Stomach (tissue), 4 donors: ENCODE measurements around the gene DCHS2.

ENCODE experiments used
- CTCF ChIP-seq, 7 experiments: fragments of 450-650 bp in 4 of 7; fragments of 200-600 bp in 3 of 7; sonication (generic) in 3 of 7; IDR thresholded peaks; one replicate each; pipeline ENCODE4 v1.5.1; 2016 to 2019; ENCODE audit warnings: antibody characterized with exemption in 7 of 7, control low read depth in 2 of 7, mild to moderate bottlenecking in 1 of 7
- EP300 ChIP-seq: sonication (generic); formaldehyde crosslinking; IDR thresholded peaks from one replicate; pipeline ENCODE4 v1.6.1; 2017; ENCODE audit warnings: antibody characterized with exemption
- POLR2A ChIP-seq, 4 donors: fragments of 450-650 bp; IDR thresholded peaks; one replicate each; pipeline ENCODE4 v1.6.1; 2016; ENCODE audit warnings: antibody characterized with exemption in 4 of 4, control low read depth in 2 of 4, mild to moderate bottlenecking in 1 of 4, moderate library complexity in 1 of 4
- POLR2AphosphoS5 ChIP-seq, 3 donors: sonication (generic); formaldehyde crosslinking; IDR thresholded peaks; one replicate each; pipeline ENCODE4 v1.6.1; 2016; ENCODE audit warnings: antibody characterized with exemption in 3 of 3

- no peak for TF ChIP-seq CTCF (IDR thresholded peaks at IDR 0.05)
- no peak for TF ChIP-seq POLR2A (IDR thresholded peaks at IDR 0.05)
- TF ChIP-seq POLR2AphosphoS5 (IDR thresholded peaks at IDR 0.05), result no peak
- TF ChIP-seq EP300, result no peak
These were observed 150.2 kb downstream of the DCHS2 start for GRCh38 chr4:154341448-154341847.
